ENCODE measurements around the gene CEP170B.
"Not testable (repeated sequence)": the region's sequence is repeated elsewhere in the genome, so short reads cannot be mapped to it uniquely, and the experiment has no call there.

CEP170B gene

GRCh38 chr14:104944436-104945205, 79.6 kb downstream of the CEP170B start:
- not testable (repeated sequence) for DNase-seq (ENCODE audit: low read depth)

GRCh38 chr14:104945266-104945665, 80.2 kb downstream of the CEP170B start:
- DNase-seq (ENCODE audit: low read depth), result not testable (repeated sequence)

All from EH (cell line).